K562 (cell line): ENCODE results near the gene CABP4. TPM values are rescaled to one million over a fixed set of nuclear protein-coding genes. Genes with fewer than 3 reads are reported as not detected.
A peak's percentile ranks its signal among the peaks of the same experiment; 100 is the strongest.

Experiments used
- ARHGAP35 ChIP-seq: fragments of 450-650 bp; IDR thresholded peaks from 2 replicates; pipeline ENCODE4 v1.6.1; 2018; ENCODE audit not compliant: partially characterized antibody
- CC2D1A ChIP-seq: fragments of 450-650 bp; IDR thresholded peaks from 2 replicates; pipeline ENCODE4 v1.6.1; 2017; ENCODE audit warnings: mild to moderate bottlenecking
- CEBPB ChIP-seq: fragments of 450-650 bp; IDR thresholded peaks from 2 replicates; pipeline ENCODE4 v1.6.1; 2016; ENCODE audit warnings: missing genetic modification characterization, missing compliant biosample characterization
- DMBX1 ChIP-seq: fragments of 250-450 bp; sonication (Bioruptor Pico); IDR thresholded peaks from 2 replicates; pipeline ENCODE4 v1.8.0; 2022; ENCODE audit warnings: inconsistent platforms, mild to moderate bottlenecking, moderate library complexity, borderline replicate concordance
- DPF2 ChIP-seq: fragments of 450-650 bp; IDR thresholded peaks from 2 replicates; pipeline ENCODE4 v1.6.1; 2016
- EHMT2 ChIP-seq: fragments of 450-650 bp; IDR thresholded peaks from 2 replicates; pipeline ENCODE4 v1.6.1; 2018; ENCODE audit warnings: antibody characterized with exemption
- FUS ChIP-seq: fragments of 200-400 bp; formaldehyde crosslinking; optimal IDR thresholded peaks from 2 replicates; pipeline ENCODE3; 2017; ENCODE audit warnings: low read depth, low read length
- KDM1A ChIP-seq, 2 experiments: fragments of 450-650 bp; IDR thresholded peaks; 2 replicates each; pipeline ENCODE4 v1.6.1; 2016; ENCODE audit warnings: mild to moderate bottlenecking in 2 of 2
- PRMT5 ChIP-seq: sonication (generic); formaldehyde crosslinking; IDR thresholded peaks from 2 replicates; pipeline ENCODE4 v1.5.0; 2020; ENCODE audit warnings: missing genetic modification reagents
- RBFOX2 ChIP-seq: fragments of 200-400 bp; formaldehyde crosslinking; IDR thresholded peaks from 2 replicates; pipeline ENCODE4 v1.6.1; 2017; ENCODE audit warnings: low read depth, mild to moderate bottlenecking, low read length, moderate library complexity
- RHOXF2B ChIP-seq: fragments of 250-450 bp; sonication (Bioruptor Pico); conservative IDR thresholded peaks from 2 replicates; pipeline ENCODE4 v1.5.1; 2021
- SRSF3 ChIP-seq: fragments of 200-400 bp; formaldehyde crosslinking; IDR thresholded peaks from 2 replicates; pipeline ENCODE4 v1.6.1; 2016; ENCODE audit warnings: mild to moderate bottlenecking, low read length, moderate library complexity; ENCODE audit not compliant: insufficient read depth
- TRIM28 ChIP-seq: fragments of 450-650 bp; IDR thresholded peaks from 2 replicates; pipeline ENCODE4 v1.6.1; 2017
- ZNF224 ChIP-seq: sonication (generic); formaldehyde crosslinking; IDR thresholded peaks from 2 replicates; pipeline ENCODE4 v1.8.0; 2022; ENCODE audit warnings: mild to moderate bottlenecking, missing genetic modification reagents
- ZNF431 ChIP-seq: sonication (generic); formaldehyde crosslinking; IDR thresholded peaks from 2 replicates; pipeline ENCODE4 v1.8.0; 2022; ENCODE audit warnings: mild to moderate bottlenecking, missing genetic modification reagents
- ZNF507 ChIP-seq: conservative IDR thresholded peaks from 2 replicates; pipeline ENCODE4 v1.6.1; 2017; ENCODE audit warnings: missing genetic modification characterization, missing compliant biosample characterization
- ZNF589 ChIP-seq: fragments of 200-800 bp; sonication (Bioruptor generic); IDR thresholded peaks from 2 replicates; pipeline ENCODE4 v1.6.1; 2016; ENCODE audit warnings: low read depth, missing genetic modification characterization, missing compliant biosample characterization
- polyA plus RNA-seq, 8 experiments: library from polyadenylated mRNA; depleted of rRNA in 4 of 8; stranded (reverse) in 5 of 8; unstranded in 3 of 8; fragments of >200 nt; fragmentation: Nextera tagmentation in 2 of 8; fragmentation: Illumina TruSeq in 1 of 8; extraction: Ambion mirVana in 2 of 8; extraction: Trizol in 1 of 8; gene quantifications; 2 replicates each; pipeline versions ENCODE4 v1.2.1 to v1.2.3, GENCODE V29; 2011 to 2014; ENCODE audit warnings: inconsistent platforms in 1 of 8, missing spikeins in 1 of 8
- total RNA-seq, 7 experiments: library from RNA; depleted of rRNA in 6 of 7; stranded (reverse); fragments of >200 nt in 6 of 7; fragmentation: Illumina TruSeq in 2 of 7; extraction: Trizol in 2 of 7; gene quantifications; 2 replicates each; pipeline versions ENCODE4 v1.2.1 to v1.2.3, GENCODE V29; 2011 to 2021; ENCODE audit warnings: low replicate concordance in 1 of 7
- TF ChIP-seq, protein P1 (sequence below): sonication (generic); formaldehyde crosslinking; IDR thresholded peaks from 2 replicates; pipeline ENCODE4 v1.8.0; 2022; ENCODE audit warnings: missing genetic modification reagents, mild to moderate bottlenecking, borderline replicate concordance
- TF ChIP-seq, protein P2 (sequence below): fragments of 450-650 bp; IDR thresholded peaks from 2 replicates; pipeline ENCODE4 v1.6.1; 2016; ENCODE audit warnings: borderline replicate concordance
- TF ChIP-seq, protein P3 (sequence below): fragments of 450-650 bp; formaldehyde crosslinking; IDR thresholded peaks from 2 replicates; pipeline ENCODE4 v1.4.0; 2022; ENCODE audit warnings: missing genetic modification characterization
- TF ChIP-seq, protein P4 (sequence below), 2 experiments: fragments of 150-350 bp in 1 of 2; IDR thresholded peaks; 2 replicates each; pipeline ENCODE4 v1.6.1; 2012 to 2016; ENCODE audit warnings: low read depth in 2 of 2, low read length in 2 of 2, mild to moderate bottlenecking in 1 of 2, moderate library complexity in 1 of 2

The CABP4 gene
- total and polyA plus RNA-seq, 9 of the 15 experiments (the other 6 are each of a cell fraction or from before 2014, with no cell fraction given) = 0.11 TPM; not detected in 8

DNA sequence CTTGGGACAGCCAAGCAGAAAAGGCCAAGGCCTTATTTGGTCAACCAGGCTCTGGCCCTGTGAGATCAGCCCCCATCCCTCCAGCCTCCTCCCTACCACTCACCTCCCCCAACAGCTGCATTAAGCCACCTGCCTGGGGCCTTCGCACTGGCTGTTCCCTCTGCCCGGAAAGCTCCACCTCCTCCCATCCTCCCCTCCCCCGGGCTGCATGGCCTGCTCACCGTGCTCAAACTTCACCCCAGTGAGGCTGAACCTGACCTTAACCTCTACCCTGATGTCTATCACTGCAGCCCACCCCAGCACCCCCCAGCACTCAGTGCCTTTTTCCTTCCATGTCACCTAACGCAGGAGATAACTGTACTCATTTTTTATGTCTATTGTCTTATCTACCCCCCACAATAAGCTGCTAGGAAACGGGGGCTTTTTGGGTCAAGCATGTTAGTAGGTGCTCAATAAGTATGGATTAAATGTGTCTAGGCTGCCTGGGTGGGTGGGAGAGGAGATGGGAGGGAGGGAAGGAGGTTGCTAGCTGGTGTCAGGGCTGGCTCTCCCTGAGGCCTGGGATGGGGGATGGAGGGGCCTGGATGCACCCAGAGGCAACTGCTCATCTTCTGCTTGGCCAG lies 18.6 kb upstream of the CABP4 start (continued):
- TF ChIP-seq DMBX1 (CRISPR knock-in tag) (no peak), TRIM28 (peak; percentile 65; the same call in 1 of the 2 replicates), ARHGAP35 (no peak), DPF2 (peak; percentile 79), ZNF507 (no peak), SRSF3 (no peak), KDM1A (IDR thresholded peaks at IDR 0.05) (peak in 1 of 2 experiments; percentile 62; a peak in 3 of 4 replicates), PRMT5 (no peak), EHMT2 (no peak), FUS (no peak), ZNF431 (CRISPR knock-in tag) (no peak), CC2D1A (peak; percentile 60; the same call in 1 of the 2 replicates), ZNF224 (CRISPR knock-in tag) (no peak), RHOXF2B (CRISPR knock-in tag) (no peak), RBFOX2 (no peak), ZNF589 (CRISPR knock-in tag) (no peak), CEBPB (tag) (no peak)
- TF ChIP-seq, protein P1, sequence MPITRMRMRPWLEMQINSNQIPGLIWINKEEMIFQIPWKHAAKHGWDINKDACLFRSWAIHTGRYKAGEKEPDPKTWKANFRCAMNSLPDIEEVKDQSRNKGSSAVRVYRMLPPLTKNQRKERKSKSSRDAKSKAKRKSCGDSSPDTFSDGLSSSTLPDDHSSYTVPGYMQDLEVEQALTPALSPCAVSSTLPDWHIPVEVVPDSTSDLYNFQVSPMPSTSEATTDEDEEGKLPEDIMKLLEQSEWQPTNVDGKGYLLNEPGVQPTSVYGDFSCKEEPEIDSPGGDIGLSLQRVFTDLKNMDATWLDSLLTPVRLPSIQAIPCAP (CRISPR knock-in tag) = no peak
- TF ChIP-seq, protein P2, sequence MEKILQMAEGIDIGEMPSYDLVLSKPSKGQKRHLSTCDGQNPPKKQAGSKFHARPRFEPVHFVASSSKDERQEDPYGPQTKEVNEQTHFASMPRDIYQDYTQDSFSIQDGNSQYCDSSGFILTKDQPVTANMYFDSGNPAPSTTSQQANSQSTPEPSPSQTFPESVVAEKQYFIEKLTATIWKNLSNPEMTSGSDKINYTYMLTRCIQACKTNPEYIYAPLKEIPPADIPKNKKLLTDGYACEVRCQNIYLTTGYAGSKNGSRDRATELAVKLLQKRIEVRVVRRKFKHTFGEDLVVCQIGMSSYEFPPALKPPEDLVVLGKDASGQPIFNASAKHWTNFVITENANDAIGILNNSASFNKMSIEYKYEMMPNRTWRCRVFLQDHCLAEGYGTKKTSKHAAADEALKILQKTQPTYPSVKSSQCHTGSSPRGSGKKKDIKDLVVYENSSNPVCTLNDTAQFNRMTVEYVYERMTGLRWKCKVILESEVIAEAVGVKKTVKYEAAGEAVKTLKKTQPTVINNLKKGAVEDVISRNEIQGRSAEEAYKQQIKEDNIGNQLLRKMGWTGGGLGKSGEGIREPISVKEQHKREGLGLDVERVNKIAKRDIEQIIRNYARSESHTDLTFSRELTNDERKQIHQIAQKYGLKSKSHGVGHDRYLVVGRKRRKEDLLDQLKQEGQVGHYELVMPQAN = no peak
- TF ChIP-seq, protein P3, sequence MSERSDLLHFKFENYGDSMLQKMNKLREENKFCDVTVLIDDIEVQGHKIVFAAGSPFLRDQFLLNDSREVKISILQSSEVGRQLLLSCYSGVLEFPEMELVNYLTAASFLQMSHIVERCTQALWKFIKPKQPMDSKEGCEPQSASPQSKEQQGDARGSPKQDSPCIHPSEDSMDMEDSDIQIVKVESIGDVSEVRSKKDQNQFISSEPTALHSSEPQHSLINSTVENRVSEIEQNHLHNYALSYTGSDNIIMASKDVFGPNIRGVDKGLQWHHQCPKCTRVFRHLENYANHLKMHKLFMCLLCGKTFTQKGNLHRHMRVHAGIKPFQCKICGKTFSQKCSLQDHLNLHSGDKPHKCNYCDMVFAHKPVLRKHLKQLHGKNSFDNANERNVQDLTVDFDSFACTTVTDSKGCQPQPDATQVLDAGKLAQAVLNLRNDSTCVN (CRISPR knock-in tag) = 0 out of 2 replicates have a peak, but pooled peaks have one; percentile 83
- TF ChIP-seq, protein P4, sequence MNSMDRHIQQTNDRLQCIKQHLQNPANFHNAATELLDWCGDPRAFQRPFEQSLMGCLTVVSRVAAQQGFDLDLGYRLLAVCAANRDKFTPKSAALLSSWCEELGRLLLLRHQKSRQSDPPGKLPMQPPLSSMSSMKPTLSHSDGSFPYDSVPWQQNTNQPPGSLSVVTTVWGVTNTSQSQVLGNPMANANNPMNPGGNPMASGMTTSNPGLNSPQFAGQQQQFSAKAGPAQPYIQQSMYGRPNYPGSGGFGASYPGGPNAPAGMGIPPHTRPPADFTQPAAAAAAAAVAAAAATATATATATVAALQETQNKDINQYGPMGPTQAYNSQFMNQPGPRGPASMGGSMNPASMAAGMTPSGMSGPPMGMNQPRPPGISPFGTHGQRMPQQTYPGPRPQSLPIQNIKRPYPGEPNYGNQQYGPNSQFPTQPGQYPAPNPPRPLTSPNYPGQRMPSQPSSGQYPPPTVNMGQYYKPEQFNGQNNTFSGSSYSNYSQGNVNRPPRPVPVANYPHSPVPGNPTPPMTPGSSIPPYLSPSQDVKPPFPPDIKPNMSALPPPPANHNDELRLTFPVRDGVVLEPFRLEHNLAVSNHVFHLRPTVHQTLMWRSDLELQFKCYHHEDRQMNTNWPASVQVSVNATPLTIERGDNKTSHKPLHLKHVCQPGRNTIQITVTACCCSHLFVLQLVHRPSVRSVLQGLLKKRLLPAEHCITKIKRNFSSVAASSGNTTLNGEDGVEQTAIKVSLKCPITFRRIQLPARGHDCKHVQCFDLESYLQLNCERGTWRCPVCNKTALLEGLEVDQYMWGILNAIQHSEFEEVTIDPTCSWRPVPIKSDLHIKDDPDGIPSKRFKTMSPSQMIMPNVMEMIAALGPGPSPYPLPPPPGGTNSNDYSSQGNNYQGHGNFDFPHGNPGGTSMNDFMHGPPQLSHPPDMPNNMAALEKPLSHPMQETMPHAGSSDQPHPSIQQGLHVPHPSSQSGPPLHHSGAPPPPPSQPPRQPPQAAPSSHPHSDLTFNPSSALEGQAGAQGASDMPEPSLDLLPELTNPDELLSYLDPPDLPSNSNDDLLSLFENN (IDR thresholded peaks at IDR 0.05; ENCODE audit: low read depth in 2 of 2, low read length in 2 of 2) = no peak
